Measurements from ENCODE around the gene KIF11. TPM values are rescaled to one million over a fixed set of nuclear protein-coding genes. Genes with fewer than 3 reads are reported as not detected.
A peak's percentile ranks its signal among the peaks of the same experiment; 100 is the strongest.

Gene KIF11
- total and polyA plus RNA-seq, 2 of the 13 experiments (the other 11 are each of a cell fraction or from before 2014, with no cell fraction given): 8.7 to 38.4 TPM

GRCh38 chr10:92692080-92692671 is 99.2 kb downstream of the KIF11 start:
- H3K4me3 ChIP-seq (replicated peaks in 1 of 3; ENCODE audit: insufficient read depth in 1 of 3, low read depth in 2 of 3, low read length in 3 of 3): peak overlapping the region; percentile 80 to 98 (median 94)
- peaks cover 0 to 5% of the 10 kb centered on the region in 2 experiments; a peak in 2 of 5 replicates for H3K36me3 ChIP-seq (replicated peaks in 1 of 2; ENCODE audit: control insufficient read depth in 1 of 2, insufficient read depth in 2 of 2, low read length in 2 of 2)
- peaks cover 54% of the 10 kb centered on the region for H3K79me2 ChIP-seq (ENCODE audit: insufficient read depth, low read length)
- peak overlapping the region; percentile 92 for H3K9ac ChIP-seq (ENCODE audit: insufficient read depth, low read depth, low read length)
- FAIRE-seq: no peak
- no peaks in the 10 kb centered on the region for H3K9me3 ChIP-seq (ENCODE audit: low read length)
- in situ Hi-C loops (cut with HindIII; ENCODE audit: extremely low pct_ligation_motif_present, low pct_unique_long_range_greater_than_20kb): no loop called here
- ATAC-seq: no peak
- 0% methylated on average over 17 of the region's 34 CpGs for WGBS (ENCODE audit: low lambda C conversion rate)
- H3K4me1 ChIP-seq (ENCODE audit: insufficient read depth, low read length): peaks cover 53% of the 10 kb centered on the region
- peaks cover 13% of the 10 kb centered on the region; the same call in 1 of the 2 replicates for H4K20me1 ChIP-seq (ENCODE audit: insufficient read depth, low read length)
- no TSS peak for BruUV-seq (replicated peaks)
- intact Hi-C loops (cut with micrococcal nuclease; ENCODE audit: unreplicated experiment): no loop called here
- H3K4me2 ChIP-seq (ENCODE audit: low read depth, low read length): peak overlapping the region; percentile 99
- DNase-seq (ENCODE audit: low spot score): no peak
- POLR2A ChIA-PET: interaction anchor here (0.6 to 2.1 kb wide), 5 partner anchors 34 to 156 kb away, joined by 3 to 5 read pairs (median 3); partner anchors contain the start of genes EXOC6 and IDE
- no peak overlapping the region for H2AFZ ChIP-seq (ENCODE audit: low read length)
- H3K27ac ChIP-seq (ENCODE audit: extremely low read length, insufficient read depth, low read length): peak overlapping the region; percentile 81
- H3K27me3 ChIP-seq (ENCODE audit: control insufficient read depth in 1 of 2, insufficient read depth in 2 of 2, low read length in 2 of 2): no peaks in the 10 kb centered on the region; a peak in 1 of 5 replicates
- CTCF ChIA-PET (ENCODE audit: low intra/inter-chr PET ratio, low total read pairs): no interaction called here
- no peak for TF ChIP-seq ZFAT (CRISPR knock-in tag; conservative IDR thresholded peaks at IDR 0.05)
- peak; percentile 68; the same call in 1 of the 2 replicates for TF ChIP-seq KMT2A (CRISPR knock-in tag; IDR thresholded peaks at IDR 0.05)
- TF ChIP-seq MNT (IDR thresholded peaks at IDR 0.05): peak; percentile 21; the same call in 1 of the 2 replicates
- no peak for TF ChIP-seq ZBTB7B (CRISPR knock-in tag; IDR thresholded peaks at IDR 0.05)
- no peak; the same call in 1 of the 2 replicates for TF ChIP-seq ZSCAN12 (CRISPR knock-in tag; IDR thresholded peaks at IDR 0.05)
- 0 out of 2 replicates have a peak, but pooled peaks have one; percentile 61 for TF ChIP-seq BORCS8-MEF2B (CRISPR knock-in tag; IDR thresholded peaks at IDR 0.05)
- TF ChIP-seq HNF1B (CRISPR knock-in tag; IDR thresholded peaks at IDR 0.05): 0 out of 2 replicates have a peak, but pooled peaks have one; percentile 22
- no peak for TF ChIP-seq TARDBP (CRISPR knock-in tag; IDR thresholded peaks at IDR 0.05)
- no peak for TF ChIP-seq HNF4A (CRISPR knock-in tag; IDR thresholded peaks at IDR 0.05)
- TF ChIP-seq DMTF1 (CRISPR knock-in tag; IDR thresholded peaks at IDR 0.05): no peak
- TF ChIP-seq ZNF264 (CRISPR knock-in tag; IDR thresholded peaks at IDR 0.05): no peak
- TF ChIP-seq ZNF431 (CRISPR knock-in tag; IDR thresholded peaks at IDR 0.05; ENCODE audit: borderline replicate concordance, low read depth): 0 out of 2 replicates have a peak, but pooled peaks have one; percentile 14
- peak; percentile 81; the same call in 1 of the 2 replicates for TF ChIP-seq ZNF30 (CRISPR knock-in tag; IDR thresholded peaks at IDR 0.05)
- no peak for TF ChIP-seq CBX2 (IDR thresholded peaks at IDR 0.05; ENCODE audit: low read depth, low read length)
- no peak for TF ChIP-seq CBX2 (CRISPR knock-in tag; IDR thresholded peaks at IDR 0.05; ENCODE audit: low read depth)
- peak; percentile 65 for TF ChIP-seq ZNF501 (CRISPR knock-in tag; IDR thresholded peaks at IDR 0.05)
- no peak for TF ChIP-seq HNRNPH1 (optimal IDR thresholded peaks at IDR 0.05; ENCODE audit: low read depth, low read length)
- TF ChIP-seq ZSCAN21 (CRISPR knock-in tag; IDR thresholded peaks at IDR 0.05; ENCODE audit: borderline replicate concordance): peak; percentile 57; the same call in 1 of the 2 replicates
- TF ChIP-seq ZFY (CRISPR knock-in tag; IDR thresholded peaks at IDR 0.05): peak; percentile 76
- TF ChIP-seq HES4 (CRISPR knock-in tag; IDR thresholded peaks at IDR 0.05; ENCODE audit: borderline replicate concordance): peak; percentile 40; the same call in 1 of the 2 replicates

Data from HepG2 (cell line).